GM13976 (cell line): ENCODE measurements around the gene TLL2.

Experiments
- DNase-seq: peaks from one replicate; pipeline ENCODE4 v3.0.0; 2012; ENCODE audit warnings: low spot score
- CTCF ChIP-seq: IDR thresholded peaks from 2 replicates; pipeline ENCODE4 v1.5.1; 2012; ENCODE audit warnings: borderline replicate concordance, mild to moderate bottlenecking; ENCODE audit not compliant: insufficient read depth; ENCODE audit errors: extremely low read depth, missing control alignments, control extremely low read depth
- in situ Hi-C: fragments of 300-500 bp; cut with MboI; formaldehyde crosslinking; loops from one replicate; pipeline ENCODE4 v1.12.0; 2022; ENCODE audit warnings: low sequenced_read_pairs, mixed read lengths, inconsistent platforms; ENCODE audit not compliant: unreplicated experiment

Gene TLL2

DNA sequence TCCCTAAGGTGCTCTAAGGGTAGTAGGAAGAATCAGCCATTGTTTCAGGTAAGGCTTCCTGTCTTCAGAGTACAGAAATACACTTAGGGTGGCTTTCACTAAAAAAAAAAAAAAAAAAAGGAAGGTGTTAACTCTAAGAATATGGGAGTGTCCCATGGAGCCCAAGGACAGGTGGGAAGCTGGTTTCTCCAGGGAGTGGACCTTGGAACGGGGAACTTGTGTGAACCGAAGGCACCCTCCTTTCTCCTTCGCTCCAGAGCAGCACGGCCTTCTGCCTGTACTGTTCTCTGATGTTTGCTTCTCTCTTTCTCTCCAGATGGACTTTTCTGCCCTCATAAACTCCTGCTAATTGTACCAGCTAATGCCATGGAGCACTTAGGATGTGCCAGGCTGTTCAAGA lies 161.1 kb downstream of the TLL2 start:
- in situ Hi-C loops: no loop called here
- DNase-seq: no peak
- no peak for TF ChIP-seq CTCF

DNA sequence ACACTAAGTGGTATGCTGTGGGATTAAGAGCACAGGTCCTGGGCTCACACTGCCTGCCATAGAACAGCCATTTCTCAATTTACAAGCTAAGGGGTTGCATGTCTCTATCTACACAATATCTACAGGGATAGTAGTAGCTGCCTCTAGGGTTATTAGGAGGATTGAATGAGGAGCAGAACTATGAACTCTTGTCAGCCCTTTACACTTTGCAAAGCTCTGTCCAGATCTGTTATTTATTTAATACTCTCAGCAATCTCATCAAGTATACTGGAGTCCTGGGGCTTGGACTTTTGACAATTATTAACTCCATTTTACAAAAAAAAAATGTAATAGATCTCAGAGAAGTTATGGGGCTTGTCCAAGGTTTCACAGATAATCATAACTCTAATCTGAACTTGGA lies 161.7 kb downstream of the TLL2 start:
- in situ Hi-C loops: no loop called here
- no peak for DNase-seq
- no peak for TF ChIP-seq CTCF

DNA sequence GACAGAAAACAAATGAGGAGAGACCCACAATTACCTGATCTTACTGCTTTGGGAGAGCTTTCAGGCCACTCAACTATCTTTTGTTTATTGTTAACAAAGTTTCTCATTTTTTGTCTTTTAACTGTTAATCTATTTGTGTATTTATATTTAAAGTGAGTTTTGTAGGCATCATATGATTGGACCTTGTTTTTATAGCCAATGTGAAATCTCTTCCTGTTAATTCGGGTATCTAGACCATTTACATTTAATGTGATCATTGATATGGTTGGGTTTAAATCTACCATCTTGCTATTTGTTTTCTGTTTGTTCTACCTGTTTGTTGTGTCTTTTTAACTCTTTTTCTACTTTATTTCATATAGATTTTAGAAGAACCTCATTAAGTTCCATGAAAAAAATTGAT lies 167.4 kb downstream of the TLL2 start:
- no peak for DNase-seq
- TF ChIP-seq CTCF: no peak
- in situ Hi-C loops: no loop called here

- TF ChIP-seq CTCF: no peak
- in situ Hi-C loops: no loop called here
- no peak for DNase-seq
Measured at GRCh38 chr10:96345222-96345621, 168.5 kb downstream of the TLL2 start.

- in situ Hi-C loops: no loop called here
- no peak for TF ChIP-seq CTCF
- no peak for DNase-seq
Measured at GRCh38 chr10:96344178-96344577, 169.5 kb downstream of the TLL2 start.

DNA sequence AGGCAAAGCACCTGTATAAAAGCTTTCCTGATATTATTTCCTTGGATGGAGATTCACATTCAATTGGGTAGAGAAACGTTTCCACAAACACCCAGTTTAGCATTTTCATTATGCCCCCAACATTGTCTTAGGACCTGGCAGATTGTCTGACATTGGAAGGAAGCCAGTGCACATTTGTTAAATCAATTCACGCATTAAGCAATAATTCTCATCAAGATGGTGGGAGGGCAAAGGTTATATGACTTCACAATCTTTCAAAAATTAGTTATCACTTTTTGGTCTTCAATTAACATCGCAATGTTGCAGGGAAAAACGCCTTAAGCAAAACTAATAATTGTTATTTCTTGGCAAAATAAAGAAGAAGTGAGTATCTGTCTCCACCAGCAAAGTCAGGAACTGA lies 171.3 kb downstream of the TLL2 start:
- in situ Hi-C loops: no loop called here

More for the DNA sequence above, 171.3 kb downstream of the TLL2 start:
- no peak for DNase-seq
- TF ChIP-seq CTCF: no peak
